K562 treated with DMSO at 1 percent for 4 hours (cell line): Measurements from ENCODE around the gene FAM3C. TPM values are rescaled to one million over a fixed set of nuclear protein-coding genes. Genes with fewer than 3 reads are reported as not detected.

Experiments used
- total RNA-seq: library from RNA; unstranded; fragments of 300-600 nt; gene quantifications from 2 replicates; pipeline ENCODE4 v1.2.3, GENCODE V29; 2022; ENCODE audit not compliant: insufficient read depth

Gene FAM3C
- total RNA-seq, result 24.4 and 27.0 TPM in 2 replicates

GRCh38 chr7:121395961-121396757 lies at the start of gene FAM3C:
TSS of gene FAM3C (minus strand) at chr7:121396308. CDS start at chr7:121382969, 13,339 bp downstream.

GRCh38 chr7:121328508-121329190 lies 67.5 kb downstream of the FAM3C start, which contains the start of gene WNT16:
TSS of gene WNT16 (plus strand) at chr7:121329000. CDS start at chr7:121329293, 293 bp downstream.

Other genes with a start within 250 kb of the FAM3C start
- gene WNT16, start 67.3 kb downstream of the FAM3C start, total RNA-seq, result not detected in 2 replicates